ENCODE measurements around the gene PLXNB3.
"Not testable (repeated sequence)": the region's sequence is repeated elsewhere in the genome, so short reads cannot be mapped to it uniquely, and the experiment has no call there.

The PLXNB3 gene

DNA sequence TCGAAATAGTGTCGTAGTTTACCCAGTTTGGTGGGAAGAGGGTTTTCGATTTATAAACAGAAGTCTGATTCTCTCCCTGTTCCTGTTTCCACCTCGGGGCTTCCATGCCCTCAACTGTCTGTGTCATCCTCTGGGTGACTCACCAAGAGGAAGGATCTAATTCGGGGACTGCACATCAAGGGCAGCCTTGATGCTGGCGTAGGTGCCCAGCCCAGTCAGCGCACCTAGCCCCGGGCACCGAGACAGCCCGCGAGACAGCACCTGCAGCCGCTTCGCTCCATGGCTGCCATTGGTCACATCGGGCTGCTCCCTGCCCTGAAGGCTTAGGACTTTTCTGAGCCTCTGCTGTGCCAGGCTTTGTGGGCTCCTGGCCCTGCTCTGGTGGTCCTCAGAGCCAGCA lies 31.6 kb upstream of the PLXNB3 start:
- DNase-seq (ENCODE audit: low read depth in 2 of 2), result no peak

DNA sequence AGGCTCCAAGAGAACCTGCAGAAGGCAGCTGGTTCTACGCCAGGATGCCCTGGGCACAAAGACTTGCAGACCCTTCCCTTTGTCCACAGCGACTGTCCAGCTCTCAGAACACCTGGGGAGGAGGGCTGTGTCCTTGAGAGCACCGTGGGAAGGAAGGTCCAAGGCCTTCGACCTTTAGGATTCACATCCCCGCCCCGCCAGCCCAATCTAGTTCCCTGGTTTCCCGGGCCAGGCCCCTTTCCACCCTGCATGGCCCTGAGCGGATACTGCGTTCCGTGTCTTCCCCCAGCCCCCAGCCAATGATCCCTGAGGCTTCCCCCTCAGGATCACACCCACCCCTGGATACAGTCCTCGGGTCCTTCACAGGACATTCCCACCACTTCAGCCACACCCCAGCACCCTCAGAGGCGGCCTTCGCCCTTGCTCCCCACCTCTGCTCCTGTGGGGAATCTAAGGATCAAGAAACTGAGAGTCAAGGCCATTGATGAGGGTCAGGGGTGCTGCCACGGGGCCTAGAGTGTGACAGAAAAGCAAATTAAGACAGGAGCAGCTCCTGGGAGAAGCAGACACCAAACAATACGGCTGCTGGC lies 30.3 kb upstream of the PLXNB3 start:
- DNase-seq (ENCODE audit: low read depth in 2 of 2), result no peak

DNA sequence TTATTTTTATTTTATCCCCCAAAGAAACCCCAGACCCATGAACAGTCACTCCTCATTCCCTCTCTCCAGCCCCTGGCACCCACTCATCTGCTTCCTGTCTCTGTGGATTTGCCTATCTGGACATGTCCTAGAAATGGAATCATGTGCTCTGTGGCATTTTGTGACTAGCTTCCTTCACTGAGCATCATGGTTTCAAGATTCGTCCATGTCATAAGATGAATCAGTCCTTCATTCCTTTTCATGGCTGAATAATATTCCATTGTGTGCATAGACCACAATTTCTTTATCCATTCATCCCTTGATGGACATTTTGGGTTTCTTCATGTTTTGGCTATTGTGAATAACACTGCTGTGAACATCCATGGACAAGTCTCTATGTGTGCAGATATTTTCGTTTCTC lies 29.2 kb upstream of the PLXNB3 start:
- no peak for DNase-seq (ENCODE audit: low read depth in 2 of 2)

DNA sequence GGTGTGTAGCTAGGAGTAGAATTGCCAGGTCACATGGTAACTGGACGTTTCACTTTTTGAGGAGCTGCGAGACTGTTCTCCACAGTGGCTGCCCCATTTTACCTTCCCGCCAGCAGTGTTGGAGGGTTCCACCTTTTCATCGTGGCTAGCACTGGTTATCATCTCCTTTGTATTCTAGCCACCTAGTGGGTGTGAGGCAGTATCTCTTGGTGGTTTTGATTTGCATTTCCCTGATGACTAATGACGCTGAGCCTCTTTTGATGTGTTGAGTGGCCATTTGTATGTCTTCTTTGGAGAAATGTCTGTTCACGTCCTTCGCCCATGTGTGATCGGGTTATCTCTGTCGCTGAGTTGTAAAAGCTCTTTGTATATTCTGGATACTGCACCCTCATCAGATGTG lies 28.8 kb upstream of the PLXNB3 start:
- DNase-seq (ENCODE audit: low read depth in 2 of 2), result no peak

DNA sequence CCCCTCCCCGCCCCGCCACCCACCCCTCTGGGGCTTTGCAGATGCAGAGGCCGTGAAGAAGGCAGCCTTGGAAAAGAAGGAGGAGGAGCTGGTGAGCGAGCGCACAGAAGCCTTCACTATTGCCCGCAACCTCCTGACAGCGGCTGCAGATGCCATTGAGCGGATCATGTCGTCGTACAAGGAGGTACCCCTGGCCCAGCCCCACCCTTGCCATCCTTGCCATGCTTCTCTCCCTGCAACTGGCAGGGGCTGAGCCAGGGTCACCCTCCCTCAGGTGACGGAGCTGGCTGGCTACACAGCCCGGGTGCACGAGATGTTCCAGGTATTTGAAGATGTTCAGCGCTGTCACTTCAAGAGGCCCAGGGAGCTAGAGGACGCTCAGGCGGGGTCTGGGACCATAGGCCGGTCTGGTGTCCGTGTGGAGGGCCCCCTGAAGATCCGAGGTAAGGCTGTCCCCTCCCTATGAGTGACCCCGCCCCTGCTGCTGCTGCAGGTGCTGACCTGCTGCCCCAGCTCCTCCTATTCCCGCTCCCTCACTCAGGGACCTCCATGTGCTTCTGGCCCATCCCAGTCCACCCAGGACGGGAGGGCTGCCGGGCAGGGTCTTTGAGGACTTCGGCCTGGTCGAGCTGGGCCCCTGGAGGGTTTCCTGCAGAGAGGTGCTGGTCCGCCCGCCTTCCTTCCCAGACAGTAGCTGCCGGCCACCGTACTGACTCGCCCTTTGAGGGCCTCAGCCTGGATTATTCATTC lies 27.8 kb upstream of the PLXNB3 start:
- DNase-seq (ENCODE audit: low read depth in 2 of 2), result no peak

DNA sequence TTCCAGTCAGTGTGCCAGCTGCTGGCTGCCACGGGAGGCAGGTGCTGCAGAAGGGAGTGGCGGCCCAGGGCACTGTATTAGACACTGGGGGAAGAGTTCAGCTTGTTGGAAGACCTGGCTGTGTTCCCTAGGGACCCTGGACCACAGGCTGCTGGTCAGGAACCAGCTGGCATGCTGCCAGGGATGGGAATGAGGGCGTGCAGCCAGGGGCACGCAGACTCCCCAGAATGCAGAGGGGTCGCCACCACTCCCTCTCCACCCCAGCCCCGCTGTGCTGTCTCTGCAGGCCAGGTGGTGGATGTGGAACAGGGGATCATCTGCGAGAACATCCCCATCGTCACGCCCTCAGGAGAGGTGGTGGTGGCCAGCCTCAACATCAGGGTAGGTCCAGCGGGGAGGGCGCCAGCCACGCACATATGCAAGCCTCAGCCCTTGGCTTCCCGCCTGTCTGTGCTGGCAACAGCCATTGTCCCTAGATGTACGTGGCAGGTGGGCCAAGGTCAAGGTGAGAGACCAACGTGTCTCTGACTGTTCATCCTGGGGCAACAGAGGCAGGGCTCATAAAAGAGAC lies 27.1 kb upstream of the PLXNB3 start:
- no peak for DNase-seq (ENCODE audit: low read depth in 2 of 2)

DNA sequence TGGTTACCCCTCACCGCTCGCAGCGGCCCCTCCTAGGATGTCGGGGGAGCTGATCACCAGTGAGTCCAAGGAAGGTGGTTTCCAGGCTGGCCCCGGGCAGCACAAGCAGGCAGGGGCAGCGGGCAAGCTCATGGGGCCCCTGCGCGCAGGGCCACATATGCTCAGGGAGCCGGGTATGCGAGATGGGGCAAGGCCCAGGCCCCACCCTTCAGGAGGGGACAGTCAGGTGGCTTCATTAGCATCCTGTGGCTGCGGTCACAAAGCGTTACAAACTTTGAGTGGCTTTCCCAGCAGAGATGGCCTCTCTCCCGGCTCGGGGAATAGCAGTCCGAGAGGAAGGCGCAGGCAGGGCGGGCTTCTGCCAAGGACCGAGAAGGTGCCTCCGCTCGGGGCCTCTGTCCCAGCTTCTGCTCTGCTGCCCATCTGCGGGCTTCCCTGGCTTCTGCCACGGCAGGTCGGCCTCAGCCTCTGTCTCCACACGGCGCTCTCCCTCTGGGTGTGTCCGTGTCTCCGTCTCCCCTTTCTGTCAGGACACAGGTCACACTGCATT lies 25.9 kb upstream of the PLXNB3 start:
- DNase-seq (ENCODE audit: low read depth in 2 of 2), result no peak

DNA sequence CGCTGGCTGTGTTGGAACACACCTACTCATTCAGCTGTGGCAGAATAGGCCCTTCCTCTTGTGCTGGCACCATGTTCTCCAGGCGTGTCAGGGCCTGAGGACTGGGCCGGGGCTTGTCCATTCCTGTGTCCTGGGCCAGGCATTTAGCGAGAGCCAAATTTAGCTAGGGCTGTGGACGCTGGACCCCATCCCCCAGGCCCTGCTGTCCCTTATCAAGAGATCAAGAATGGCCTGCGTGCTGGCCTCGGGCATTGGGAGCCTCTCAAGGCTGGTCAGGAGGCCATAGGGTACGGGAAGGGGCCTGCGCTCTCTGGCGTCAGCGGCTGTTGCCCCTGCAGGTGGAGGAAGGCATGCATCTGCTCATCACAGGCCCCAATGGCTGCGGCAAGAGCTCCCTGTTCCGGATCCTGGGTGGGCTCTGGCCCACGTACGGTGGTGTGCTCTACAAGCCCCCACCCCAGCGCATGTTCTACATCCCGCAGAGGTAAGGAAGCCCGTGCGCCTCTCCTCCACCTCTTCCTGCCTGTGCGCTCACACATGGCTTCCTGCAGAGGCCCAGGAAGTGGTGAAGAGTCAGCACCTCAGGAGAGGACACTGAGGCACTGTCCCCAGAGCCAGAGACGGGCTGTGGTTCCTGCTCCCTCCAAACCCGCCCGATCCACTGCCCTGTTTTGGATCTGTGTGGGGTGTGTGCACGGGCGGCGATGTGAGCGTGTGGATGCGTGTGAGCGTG lies 24.1 kb upstream of the PLXNB3 start:
- no peak for DNase-seq (ENCODE audit: low read depth in 2 of 2)

DNA sequence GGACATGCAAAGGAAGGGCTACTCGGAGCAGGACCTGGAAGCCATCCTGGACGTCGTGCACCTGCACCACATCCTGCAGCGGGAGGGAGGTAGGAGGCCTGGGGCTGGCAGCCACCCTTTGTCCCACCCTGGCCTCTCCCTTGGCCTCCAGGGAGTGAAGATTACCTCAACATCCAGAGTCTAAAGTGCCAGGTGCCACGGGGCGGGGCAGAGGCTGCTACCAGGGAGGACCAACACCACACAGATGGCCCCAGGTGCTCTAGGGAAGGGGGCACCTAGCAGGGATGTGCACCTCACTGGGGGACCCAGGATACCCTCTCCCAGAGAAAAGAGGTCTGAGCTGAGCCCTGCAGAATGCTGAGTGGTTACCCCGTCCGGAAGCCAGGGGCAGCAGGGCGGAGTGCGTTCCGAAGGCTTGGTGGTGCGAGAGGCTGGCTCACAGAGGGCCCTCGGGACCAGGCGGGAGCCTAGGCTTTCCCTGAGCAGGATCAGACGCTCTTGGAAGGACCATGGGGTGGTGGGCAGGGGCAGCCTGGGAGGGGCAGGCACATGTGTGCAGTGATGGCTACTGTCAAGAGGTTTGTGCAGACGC lies 23.3 kb upstream of the PLXNB3 start:
- no peak for DNase-seq (ENCODE audit: low read depth in 2 of 2)

DNA sequence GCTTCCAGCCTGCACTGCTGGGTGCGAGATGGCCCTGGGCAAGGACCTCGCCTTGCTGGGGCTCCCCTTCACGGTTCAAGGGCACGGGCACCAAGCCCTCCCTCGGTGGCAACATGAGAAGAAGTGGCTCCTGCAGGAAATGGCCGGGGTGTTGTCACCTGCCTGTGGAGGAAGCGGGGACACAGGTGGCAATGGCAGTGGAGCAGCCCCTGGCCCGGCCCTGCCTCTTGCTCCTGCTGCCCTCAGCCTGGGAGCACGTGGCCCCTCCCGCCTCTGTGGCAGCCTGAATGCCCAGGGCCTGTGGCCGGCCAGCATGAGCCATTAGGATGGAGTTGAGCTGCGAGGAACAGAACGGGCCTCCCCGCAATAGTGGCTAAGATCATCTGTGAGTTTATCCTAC lies 22.6 kb upstream of the PLXNB3 start:
- no peak for DNase-seq (ENCODE audit: low read depth in 2 of 2)

DNA sequence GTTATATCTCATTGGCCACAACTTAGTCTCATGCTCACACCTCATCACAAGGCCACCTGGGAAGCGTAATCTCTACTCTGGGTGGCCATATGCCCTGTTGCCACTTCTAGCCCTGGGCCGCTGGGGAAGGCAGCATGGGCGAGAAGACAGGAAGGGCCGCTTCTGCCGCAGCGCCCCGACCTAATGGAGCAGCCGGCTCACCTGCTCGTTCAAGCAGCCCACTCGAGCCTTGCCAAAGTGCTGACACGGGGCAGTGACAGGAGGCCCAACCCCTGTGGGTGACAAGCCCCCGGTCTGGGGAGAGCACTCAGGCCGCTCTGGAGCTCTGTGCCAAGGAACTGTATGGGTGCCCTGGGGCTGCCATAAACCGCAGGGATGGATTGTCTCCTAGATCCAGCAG lies 21.9 kb upstream of the PLXNB3 start:
- not testable (repeated sequence) for DNase-seq (ENCODE audit: low read depth in 2 of 2)

DNA sequence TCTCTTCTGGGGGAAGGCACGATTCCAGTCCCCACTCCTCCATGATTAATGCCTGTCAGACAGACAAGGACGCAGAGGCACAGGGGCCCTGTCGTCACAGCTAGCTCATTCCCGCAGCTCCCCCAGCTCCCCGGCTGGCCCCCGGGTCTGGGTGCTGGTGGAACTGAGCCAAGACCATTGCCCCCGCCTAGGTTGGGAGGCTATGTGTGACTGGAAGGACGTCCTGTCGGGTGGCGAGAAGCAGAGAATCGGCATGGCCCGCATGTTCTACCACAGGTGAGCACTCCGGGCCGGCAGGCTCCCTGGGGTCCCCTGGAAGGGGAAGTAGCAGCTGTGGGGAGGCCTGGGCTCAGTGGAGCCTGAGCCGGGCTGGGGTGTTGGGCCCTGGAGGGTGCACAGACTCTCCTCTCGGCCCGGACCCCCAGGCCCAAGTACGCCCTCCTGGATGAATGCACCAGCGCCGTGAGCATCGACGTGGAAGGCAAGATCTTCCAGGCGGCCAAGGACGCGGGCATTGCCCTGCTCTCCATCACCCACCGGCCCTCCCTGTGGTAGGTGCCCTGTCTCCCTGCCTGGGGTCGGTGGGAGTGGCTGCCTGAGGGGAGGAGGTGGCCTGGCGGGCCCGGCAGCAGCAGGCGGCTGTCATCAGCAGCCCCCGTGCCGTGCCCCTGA lies 21.1 kb upstream of the PLXNB3 start:
- not testable (repeated sequence) for DNase-seq (ENCODE audit: low read depth in 2 of 2)

DNA sequence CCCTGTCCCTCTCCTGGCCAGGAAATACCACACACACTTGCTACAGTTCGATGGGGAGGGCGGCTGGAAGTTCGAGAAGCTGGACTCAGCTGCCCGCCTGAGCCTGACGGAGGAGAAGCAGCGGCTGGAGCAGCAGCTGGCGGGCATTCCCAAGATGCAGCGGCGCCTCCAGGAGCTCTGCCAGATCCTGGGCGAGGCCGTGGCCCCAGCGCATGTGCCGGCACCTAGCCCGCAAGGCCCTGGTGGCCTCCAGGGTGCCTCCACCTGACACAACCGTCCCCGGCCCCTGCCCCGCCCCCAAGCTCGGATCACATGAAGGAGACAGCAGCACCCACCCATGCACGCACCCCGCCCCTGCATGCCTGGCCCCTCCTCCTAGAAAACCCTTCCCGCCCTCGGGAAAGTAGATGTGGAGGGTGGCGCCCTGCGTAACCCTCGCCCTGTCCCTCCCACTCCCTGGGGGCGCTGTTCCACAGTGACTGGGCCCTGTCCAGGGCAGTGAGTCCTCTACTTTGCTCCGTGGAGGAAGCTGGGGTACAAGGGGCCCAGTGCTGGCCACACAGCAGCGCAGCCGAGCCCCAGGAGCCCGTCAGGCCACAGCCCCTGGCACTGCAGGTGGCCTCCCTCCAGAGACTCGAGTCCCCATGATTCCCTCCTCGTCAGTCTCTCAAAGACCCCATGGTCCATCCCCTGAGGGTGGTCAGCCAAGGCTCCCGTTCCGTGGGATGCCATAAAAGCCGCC lies 20.4 kb upstream of the PLXNB3 start:
- DNase-seq (ENCODE audit: low read depth in 2 of 2), result not testable (repeated sequence)

DNA sequence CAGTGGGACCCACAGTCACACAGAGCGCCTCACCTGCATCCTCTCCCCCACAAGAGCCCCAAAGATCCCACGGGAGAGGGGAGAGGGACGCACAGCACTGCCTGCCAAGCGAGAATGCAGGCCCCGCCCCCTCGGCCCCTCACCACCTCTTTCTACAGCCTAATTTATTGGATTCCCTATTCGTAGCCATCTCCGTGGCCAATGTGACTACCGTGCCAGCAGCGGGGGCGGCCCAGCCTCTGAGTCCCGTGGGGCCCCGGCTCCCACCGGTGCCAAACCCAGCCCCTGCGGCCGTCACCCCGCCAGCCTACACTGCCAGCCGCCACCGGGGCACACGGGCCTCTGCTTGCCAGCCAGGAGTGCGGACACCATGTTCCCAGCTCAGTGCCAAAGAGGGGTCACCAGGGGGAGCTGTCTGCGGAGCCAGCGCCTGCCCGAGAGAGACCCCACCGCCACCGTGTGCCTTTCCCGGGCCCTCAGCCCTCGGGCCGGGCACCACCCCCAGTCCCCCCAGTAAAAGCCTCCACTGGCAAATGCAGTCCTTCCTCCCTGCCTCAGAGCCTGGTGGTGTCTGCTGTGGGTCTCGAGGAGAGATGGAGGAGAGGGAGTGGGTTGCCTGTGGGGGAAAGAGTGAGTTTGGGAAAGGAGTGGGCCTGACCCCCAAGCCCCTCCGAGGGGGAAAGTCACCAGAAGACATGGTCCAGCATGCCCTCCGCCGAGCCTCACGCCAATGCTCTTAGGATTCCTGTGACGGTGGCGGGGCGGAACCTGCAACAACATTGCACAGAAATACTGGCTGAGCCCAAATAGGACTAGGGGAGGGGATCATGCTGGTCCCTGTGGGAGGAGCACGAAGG lies 19.6 kb upstream of the PLXNB3 start:
- no peak for DNase-seq (ENCODE audit: low read depth in 2 of 2)

DNA sequence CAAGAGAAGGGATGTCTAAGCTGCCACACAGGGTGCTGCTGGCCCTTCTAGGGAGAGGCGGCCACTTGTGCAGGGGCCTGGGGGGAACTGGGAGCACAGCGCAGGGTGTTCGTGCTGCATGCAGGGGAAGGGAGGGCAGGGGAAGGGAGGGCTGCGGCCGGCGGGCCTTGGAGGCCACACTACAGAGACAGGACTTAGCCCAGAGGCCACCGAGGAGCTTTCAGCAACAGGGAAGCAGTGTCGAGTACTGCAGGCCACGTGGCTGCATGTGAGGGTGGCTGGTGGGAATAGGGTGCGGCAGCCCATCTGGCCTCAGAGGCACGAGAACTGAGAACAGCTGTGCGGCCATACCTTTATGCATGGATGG lies 19.0 kb upstream of the PLXNB3 start:
- DNase-seq (ENCODE audit: low read depth in 2 of 2), result not testable (repeated sequence)

DNA sequence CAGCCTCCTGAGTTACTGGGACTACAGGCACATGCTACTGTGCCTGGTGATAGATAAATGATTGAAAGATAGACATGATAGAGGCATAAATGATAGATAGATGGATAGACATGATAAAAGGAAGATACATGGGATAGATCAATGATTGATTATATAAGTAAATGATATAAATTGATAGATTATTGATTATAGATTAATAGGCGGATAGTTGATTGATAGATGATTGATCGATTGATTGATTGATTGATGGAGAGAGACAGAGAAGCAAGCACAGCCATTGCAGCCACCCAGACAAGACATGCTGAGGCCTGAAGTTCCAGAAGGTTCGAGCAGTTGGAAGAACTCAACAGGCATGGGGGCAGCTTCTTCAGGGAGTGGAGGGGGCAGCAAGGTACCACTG lies 17.7 kb upstream of the PLXNB3 start:
- no peak for DNase-seq (ENCODE audit: low read depth in 2 of 2)

DNA sequence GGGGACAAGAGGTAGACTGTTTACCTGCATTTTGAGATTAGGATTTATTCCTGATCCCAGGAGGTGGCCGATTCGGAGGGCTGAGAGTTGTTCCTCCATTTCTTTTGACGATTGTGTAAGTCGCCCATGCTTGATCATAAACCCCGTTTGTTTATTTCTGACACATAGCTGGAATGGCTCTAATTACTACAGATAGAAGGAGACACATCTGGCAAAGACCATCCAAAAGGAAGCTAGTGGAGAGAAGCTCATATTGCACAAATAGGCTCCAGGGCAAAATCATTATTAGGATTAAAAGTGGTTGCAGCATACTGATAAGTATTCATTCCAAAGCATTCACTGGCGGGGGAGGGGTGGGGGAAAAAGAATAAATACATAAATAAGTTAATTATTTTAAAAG lies 17.1 kb upstream of the PLXNB3 start:
- not testable (repeated sequence) for DNase-seq (ENCODE audit: low read depth in 2 of 2)

DNA sequence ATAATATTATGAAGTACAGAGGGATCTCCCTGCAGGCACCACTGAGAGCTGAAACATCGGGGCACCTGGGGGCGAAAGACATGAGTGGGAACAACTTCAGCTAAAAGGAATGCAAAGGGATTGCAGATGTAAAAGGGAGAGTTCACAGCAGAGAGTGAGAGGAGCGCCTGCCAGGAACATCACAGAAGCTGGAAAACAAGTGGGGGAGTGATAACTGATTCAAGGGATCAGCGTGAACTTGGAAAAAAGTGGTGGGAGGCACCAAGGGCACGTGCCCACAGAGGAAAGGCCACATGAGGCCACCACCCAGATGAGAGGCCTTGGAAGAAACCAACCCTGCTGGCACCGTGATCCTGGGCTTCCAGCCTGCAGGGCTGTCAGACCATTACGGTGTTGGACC lies 15.0 kb upstream of the PLXNB3 start:
- not testable (repeated sequence) for DNase-seq (ENCODE audit: low read depth in 2 of 2)

DNA sequence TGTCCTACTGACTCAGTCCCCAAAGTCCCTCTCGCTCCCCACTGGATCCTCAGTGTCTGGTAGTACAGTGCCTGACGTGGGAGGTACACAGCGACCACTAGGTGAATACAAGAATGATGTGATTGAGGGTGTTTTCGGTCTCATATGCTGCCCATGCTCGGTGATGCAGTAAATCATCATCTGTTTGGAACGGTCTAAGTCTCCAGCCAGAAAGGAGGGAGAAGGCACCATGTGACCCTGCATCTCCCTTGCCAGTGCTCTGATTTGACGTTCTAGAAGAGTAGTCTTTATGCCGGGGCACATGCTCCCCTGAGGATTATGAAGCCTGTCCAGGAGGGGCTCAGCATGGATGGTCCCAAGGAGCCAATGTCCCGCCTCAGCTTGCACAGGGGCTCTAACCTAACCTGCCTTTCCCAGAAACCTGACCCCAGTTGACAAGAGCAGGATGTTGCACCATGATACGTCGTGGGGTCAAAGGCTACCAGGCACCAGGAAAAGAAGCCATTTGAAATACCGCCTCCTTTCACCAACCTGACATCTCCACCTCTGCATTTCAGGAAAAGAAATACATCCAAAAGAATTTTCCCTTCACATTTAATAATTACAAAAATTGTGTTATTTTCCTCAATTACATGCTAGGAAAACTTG lies 13.8 kb upstream of the PLXNB3 start:
- DNase-seq (ENCODE audit: low read depth in 2 of 2), result no peak
